HL-60 (cell line): ENCODE data around the gene TNKS1BP1.

Experiments
- DNase-seq, 2 experiments: peaks; one replicate each; pipeline ENCODE4 v3.0.0-alpha.2; 2010 to 2020; ENCODE audit warnings: low read depth in 1 of 2, low spot score in 1 of 2
- H3K27ac ChIP-seq: fragments of 250-450 bp; sonication (Bioruptor Pico); replicated peaks from 2 replicates; pipeline ENCODE4 v1.5.1; 2020; ENCODE audit warnings: mild to moderate bottlenecking, moderate library complexity
- H3K27me3 ChIP-seq: fragments of 250-450 bp; sonication (Bioruptor Pico); 2 replicates; pipeline ENCODE4 v1.5.1; 2021; ENCODE audit warnings: mild to moderate bottlenecking, moderate library complexity; ENCODE audit not compliant: insufficient read depth, poor library complexity, severe bottlenecking
- H3K4me3 ChIP-seq: replicated peaks from 2 replicates; pipeline ENCODE4 v1.5.1; 2011; ENCODE audit warnings: mild to moderate bottlenecking, control low read depth, low read length; ENCODE audit not compliant: insufficient read depth
- GABPA ChIP-seq: IDR thresholded peaks from 2 replicates; pipeline ENCODE4 v1.6.1; 2012; ENCODE audit warnings: low read depth
- POLR2AphosphoS5 ChIP-seq: IDR thresholded peaks from 2 replicates; pipeline ENCODE4 v1.6.1; 2012; ENCODE audit warnings: low read depth
- SPI1 ChIP-seq: IDR thresholded peaks from 2 replicates; pipeline ENCODE4 v1.6.1; 2012; ENCODE audit warnings: low read depth, mild to moderate bottlenecking, borderline replicate concordance
- TF ChIP-seq, protein P1 (sequence below): IDR thresholded peaks from 2 replicates; pipeline ENCODE4 v1.6.1; 2012; ENCODE audit warnings: low read depth; ENCODE audit not compliant: insufficient replicate concordance
- TF ChIP-seq, protein P2 (sequence below): IDR thresholded peaks from one replicate; pipeline ENCODE4 v1.5.1; 2011; ENCODE audit warnings: low read length, control low read depth, inconsistent platforms; ENCODE audit not compliant: insufficient read depth

The TNKS1BP1 gene

DNA sequence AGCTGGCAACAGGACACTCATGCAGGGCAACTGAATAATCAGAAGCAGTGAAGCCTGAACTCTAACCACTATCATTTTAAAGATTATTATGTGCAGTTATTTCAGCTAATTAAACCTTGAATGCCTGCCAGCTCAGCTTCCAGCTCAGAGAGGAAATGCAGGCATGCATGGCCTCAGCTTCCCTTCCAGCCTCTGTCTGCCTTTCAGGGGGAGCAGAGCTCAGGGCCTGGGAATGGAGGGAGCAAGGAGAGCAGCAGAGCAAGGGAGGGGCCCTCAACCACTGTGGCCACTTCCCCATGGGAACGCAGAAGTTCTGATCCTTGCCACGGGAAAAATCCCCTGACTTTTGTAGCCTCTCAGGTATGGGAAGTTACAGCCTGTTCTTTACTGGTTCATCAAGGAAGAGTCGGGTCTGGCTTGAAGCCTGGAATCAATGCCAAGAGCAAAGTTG lies 55.2 kb downstream of the TNKS1BP1 start:
- Histone ChIP-seq H3K4me3 (no peak overlapping the region), H3K27me3 (no peaks in the 10 kb centered on the region), H3K27ac (no peak overlapping the region)
- no peak for TF ChIP-seq GABPA
- no peak for TF ChIP-seq POLR2AphosphoS5
- TF ChIP-seq, protein P1, sequence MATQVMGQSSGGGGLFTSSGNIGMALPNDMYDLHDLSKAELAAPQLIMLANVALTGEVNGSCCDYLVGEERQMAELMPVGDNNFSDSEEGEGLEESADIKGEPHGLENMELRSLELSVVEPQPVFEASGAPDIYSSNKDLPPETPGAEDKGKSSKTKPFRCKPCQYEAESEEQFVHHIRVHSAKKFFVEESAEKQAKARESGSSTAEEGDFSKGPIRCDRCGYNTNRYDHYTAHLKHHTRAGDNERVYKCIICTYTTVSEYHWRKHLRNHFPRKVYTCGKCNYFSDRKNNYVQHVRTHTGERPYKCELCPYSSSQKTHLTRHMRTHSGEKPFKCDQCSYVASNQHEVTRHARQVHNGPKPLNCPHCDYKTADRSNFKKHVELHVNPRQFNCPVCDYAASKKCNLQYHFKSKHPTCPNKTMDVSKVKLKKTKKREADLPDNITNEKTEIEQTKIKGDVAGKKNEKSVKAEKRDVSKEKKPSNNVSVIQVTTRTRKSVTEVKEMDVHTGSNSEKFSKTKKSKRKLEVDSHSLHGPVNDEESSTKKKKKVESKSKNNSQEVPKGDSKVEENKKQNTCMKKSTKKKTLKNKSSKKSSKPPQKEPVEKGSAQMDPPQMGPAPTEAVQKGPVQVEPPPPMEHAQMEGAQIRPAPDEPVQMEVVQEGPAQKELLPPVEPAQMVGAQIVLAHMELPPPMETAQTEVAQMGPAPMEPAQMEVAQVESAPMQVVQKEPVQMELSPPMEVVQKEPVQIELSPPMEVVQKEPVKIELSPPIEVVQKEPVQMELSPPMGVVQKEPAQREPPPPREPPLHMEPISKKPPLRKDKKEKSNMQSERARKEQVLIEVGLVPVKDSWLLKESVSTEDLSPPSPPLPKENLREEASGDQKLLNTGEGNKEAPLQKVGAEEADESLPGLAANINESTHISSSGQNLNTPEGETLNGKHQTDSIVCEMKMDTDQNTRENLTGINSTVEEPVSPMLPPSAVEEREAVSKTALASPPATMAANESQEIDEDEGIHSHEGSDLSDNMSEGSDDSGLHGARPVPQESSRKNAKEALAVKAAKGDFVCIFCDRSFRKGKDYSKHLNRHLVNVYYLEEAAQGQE: no peak
- TF ChIP-seq, protein P2, sequence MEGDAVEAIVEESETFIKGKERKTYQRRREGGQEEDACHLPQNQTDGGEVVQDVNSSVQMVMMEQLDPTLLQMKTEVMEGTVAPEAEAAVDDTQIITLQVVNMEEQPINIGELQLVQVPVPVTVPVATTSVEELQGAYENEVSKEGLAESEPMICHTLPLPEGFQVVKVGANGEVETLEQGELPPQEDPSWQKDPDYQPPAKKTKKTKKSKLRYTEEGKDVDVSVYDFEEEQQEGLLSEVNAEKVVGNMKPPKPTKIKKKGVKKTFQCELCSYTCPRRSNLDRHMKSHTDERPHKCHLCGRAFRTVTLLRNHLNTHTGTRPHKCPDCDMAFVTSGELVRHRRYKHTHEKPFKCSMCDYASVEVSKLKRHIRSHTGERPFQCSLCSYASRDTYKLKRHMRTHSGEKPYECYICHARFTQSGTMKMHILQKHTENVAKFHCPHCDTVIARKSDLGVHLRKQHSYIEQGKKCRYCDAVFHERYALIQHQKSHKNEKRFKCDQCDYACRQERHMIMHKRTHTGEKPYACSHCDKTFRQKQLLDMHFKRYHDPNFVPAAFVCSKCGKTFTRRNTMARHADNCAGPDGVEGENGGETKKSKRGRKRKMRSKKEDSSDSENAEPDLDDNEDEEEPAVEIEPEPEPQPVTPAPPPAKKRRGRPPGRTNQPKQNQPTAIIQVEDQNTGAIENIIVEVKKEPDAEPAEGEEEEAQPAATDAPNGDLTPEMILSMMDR: no peak
- no peak for TF ChIP-seq SPI1
- DNase-seq: no peak

DNA sequence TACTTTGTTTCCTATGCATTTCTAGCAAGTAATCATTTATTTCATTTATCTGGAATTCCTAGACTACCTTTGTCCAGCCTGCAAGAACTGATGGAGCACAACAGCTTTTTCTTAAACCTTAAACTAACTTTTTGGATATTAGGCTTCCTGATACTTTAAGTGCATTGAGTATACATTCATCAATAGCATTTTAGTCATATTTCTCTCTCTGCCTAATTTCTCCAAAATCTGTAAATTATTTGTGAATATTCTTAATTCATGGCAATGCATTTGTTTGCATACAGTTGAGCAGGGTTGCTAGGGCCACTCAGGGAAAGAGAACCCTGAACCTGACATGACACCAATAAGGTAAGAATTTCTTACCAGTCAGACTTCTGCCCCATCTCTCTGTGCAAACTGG lies 58.6 kb downstream of the TNKS1BP1 start:
- H3K4me3 ChIP-seq: no peak overlapping the region
- TF ChIP-seq SPI1: no peak
- TF ChIP-seq, protein P2: no peak
- no peak for DNase-seq
- no peak overlapping the region for H3K27ac ChIP-seq
- H3K27me3 ChIP-seq: no peaks in the 10 kb centered on the region

DNA sequence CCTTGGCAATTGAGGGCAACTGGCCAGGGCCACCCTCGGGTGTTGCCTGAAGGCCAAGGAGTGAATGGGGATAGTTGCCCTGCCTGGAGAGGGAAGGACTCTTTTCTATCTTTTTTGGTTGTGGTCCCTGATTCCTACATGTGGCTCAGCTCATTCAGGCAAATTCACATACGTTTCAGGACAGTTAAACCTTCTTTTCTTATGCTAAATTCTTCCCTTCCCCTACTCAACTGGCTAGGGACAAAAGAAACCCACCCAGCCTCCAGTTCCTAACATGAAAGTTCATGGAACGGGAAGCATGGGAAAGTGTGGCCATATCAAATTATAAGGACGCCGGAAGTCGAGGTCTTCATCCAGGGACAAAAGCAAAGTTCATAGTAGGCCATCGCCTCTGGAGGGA lies 61.4 kb downstream of the TNKS1BP1 start:
- Histone ChIP-seq H3K27me3 (no peaks in the 10 kb centered on the region), H3K27ac (no peak overlapping the region), H3K4me3 (no peak overlapping the region)
- no peak for DNase-seq
- TF ChIP-seq GABPA (no peak), SPI1 (no peak), POLR2AphosphoS5 (no peak)
- TF ChIP-seq, protein P2: no peak
- TF ChIP-seq, protein P1: no peak

DNA sequence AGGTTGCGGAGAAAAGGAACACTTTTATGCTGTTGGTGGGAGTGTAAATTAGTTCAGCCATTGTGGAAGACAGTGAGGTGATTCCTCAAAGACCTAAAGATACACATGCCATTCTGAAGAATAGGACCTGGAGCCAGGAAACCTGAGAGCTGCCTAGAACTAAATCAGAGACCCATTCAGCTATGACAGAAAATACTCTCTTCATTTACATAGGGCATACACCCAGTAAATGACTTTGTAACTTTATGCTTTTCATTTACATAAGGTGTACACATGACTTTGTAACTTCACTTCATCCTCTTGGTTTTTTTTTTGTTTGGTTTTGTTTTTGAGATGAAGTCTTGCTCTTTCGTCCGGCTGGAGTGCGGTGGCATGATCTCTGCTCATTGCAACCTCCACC lies 62.6 kb downstream of the TNKS1BP1 start:
- Histone ChIP-seq H3K27ac (no peak overlapping the region), H3K4me3 (no peak overlapping the region), H3K27me3 (no peaks in the 10 kb centered on the region)
- TF ChIP-seq GABPA (no peak), POLR2AphosphoS5 (no peak), SPI1 (no peak)
- TF ChIP-seq, protein P1: no peak
- TF ChIP-seq, protein P2: no peak
- no peak for DNase-seq
